Kidney (tissue), 14 donors: ENCODE measurements around the gene CDCA3. TPM values are rescaled to one million over a fixed set of nuclear protein-coding genes. Genes with fewer than 3 reads are reported as not detected.

Experiments used
- DNase-seq, 5 donors: peaks; one replicate each; pipeline ENCODE4 v3.0.0-alpha.2; 2013 to 2020
- FAIRE-seq: peaks from 2 replicates; lab custom pipeline; 2012; peaks lifted over from hg19 to GRCh38; lab: Jason Lieb, UNC
- H3K27ac ChIP-seq, 2 donors: one replicate each; pipeline ENCODE4 v1.7.0; 2013; ENCODE audit warnings: low read depth in 2 of 2, low read length in 2 of 2, inconsistent platforms in 1 of 2
- H3K27me3 ChIP-seq: one replicate; pipeline ENCODE4 v1.7.1; 2013; ENCODE audit warnings: low read length, inconsistent platforms; ENCODE audit not compliant: control insufficient read depth, insufficient read depth
- H3K36me3 ChIP-seq, 3 donors: one replicate each; pipeline versions ENCODE4 v1.7.0 to v1.7.1; 2013; ENCODE audit warnings: low read length in 3 of 3, control low read depth in 1 of 3, inconsistent platforms in 1 of 3; ENCODE audit not compliant: insufficient read depth in 3 of 3, control insufficient read depth in 2 of 3
- H3K4me1 ChIP-seq, 3 donors: one replicate each; pipeline versions ENCODE4 v1.7.0 to v1.7.1; 2013; ENCODE audit warnings: low read length in 3 of 3, inconsistent platforms in 1 of 3, low read depth in 1 of 3; ENCODE audit not compliant: control insufficient read depth in 2 of 3, insufficient read depth in 2 of 3
- H3K4me3 ChIP-seq, 3 donors: one replicate each; pipeline versions ENCODE4 v1.7.0 to v1.8.1; 2013; ENCODE audit warnings: low read length in 3 of 3, control low read depth in 1 of 3, inconsistent platforms in 1 of 3
- H3K9ac ChIP-seq, 3 donors: one replicate each; pipeline versions ENCODE4 v1.7.0 to v1.7.1; 2013; ENCODE audit warnings: low read length in 3 of 3, control low read depth in 1 of 3, inconsistent platforms in 1 of 3
- H3K9me3 ChIP-seq, 3 donors: one replicate each; pipeline versions ENCODE4 v1.7.0 to v1.7.1; 2013; ENCODE audit warnings: low read length in 3 of 3, control low read depth in 1 of 3, inconsistent platforms in 1 of 3; ENCODE audit not compliant: control insufficient read depth in 2 of 3, insufficient read depth in 1 of 3
- CTCF ChIP-seq: IDR thresholded peaks from 3 replicates; pipeline ENCODE4 v1.5.1; 2012; ENCODE audit warnings: mild to moderate bottlenecking, moderate library complexity, borderline replicate concordance; ENCODE audit not compliant: insufficient read depth; ENCODE audit errors: extremely low read depth
- intact Hi-C: fragments of 100-400 bp; cut with DNase I; formaldehyde crosslinking; loops from one replicate; pipeline ENCODE4 v1.11.1; 2022
- polyA plus RNA-seq: library from polyadenylated mRNA; stranded (reverse); fragments of 350-450 nt; fragmentation: Illumina TruSeq; extraction: RNeasy Lipid Tissue Mini Kit (QIAGEN cat#74804); gene quantifications from one replicate; pipeline ENCODE4 v1.2.3, GENCODE V29; 2014; ENCODE audit warnings: low read depth, low replicate concordance; ENCODE audit not compliant: insufficient read depth
- total RNA-seq: library from RNA; stranded (reverse); fragmentation: NEBNext Ultra II Directional; extraction: Animal tissue kit (Norgen Biotek cat#: 25700); gene quantifications from one replicate; pipeline ENCODE4 v1.2.1, GENCODE V29; 2021
- donor health status: control.
- donor health status: control.
- donor health status: control.
- donor health status: control.
- donor health status: control.
- donor health status: DM: yes; HTN: yes; CAD: no.
- donor health status: Normal renal cell carcinoma (clear cell type).

Gene CDCA3
- total and polyA plus RNA-seq, 2 donors from 2014 or later: 1.3 to 2.1 TPM

DNA sequence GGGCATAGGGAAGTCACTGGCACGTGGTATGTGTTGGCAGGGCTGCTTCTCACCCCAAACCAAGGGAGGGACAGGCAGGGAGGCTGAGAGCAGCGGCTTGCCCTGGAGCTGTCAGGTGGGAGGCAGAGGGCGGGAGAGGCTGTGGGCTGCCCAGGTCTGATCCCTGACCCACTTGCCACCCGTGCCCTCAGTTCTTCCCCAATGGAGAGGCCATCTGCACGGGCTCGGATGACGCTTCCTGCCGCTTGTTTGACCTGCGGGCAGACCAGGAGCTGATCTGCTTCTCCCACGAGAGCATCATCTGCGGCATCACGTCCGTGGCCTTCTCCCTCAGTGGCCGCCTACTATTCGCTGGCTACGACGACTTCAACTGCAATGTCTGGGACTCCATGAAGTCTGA is 5.7 kb downstream of the CDCA3 start:
- TF ChIP-seq CTCF: no peak
- Histone ChIP-seq H3K4me3 (no peak overlapping the region), H3K27me3 (no peaks in the 10 kb centered on the region), H3K27ac (no peak overlapping the region), H3K9ac (no peak overlapping the region), H3K9me3 (no peaks in the 10 kb centered on the region), H3K36me3 (peaks cover 0 to 4% (median 2%) of the 10 kb centered on the region in 3 donors), H3K4me1 (no peaks in the 10 kb centered on the region)
- FAIRE-seq (no peak), DNase-seq (peak in 1 of 5 donors; percentile 74)
- intact Hi-C loops: no loop called here

DNA sequence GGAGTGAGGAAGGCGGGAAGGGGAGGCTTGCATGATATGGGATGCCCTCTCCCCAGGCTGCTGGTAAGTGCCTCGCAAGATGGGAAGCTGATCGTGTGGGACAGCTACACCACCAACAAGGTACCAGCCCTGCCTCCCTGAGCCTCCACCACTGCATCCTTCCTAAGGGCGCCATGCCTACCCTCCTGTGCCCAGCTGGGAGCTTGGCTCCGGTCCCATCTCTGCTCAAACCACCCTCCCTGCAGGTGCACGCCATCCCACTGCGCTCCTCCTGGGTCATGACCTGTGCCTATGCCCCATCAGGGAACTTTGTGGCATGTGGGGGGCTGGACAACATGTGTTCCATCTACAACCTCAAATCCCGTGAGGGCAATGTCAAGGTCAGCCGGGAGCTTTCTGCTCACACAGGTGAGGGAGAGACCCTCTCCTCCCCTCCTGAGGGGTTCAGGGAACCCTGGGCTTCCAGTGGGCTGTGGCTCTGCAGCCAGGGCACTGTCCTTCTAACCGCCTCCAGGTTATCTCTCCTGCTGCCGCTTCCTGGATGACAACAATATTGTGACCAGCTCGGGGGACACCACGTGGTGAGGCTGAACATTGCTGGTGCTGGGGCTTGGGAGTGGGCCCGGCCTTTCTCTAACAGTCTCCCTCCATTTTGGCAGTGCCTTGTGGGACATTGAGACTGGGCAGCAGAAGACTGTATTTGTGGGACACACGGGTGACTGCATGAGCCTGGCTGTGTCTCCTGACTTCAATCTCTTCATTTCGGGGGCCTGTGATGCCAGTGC is 7.8 kb downstream of the CDCA3 start:
- no peak for FAIRE-seq
- intact Hi-C loops: no loop called here
- H3K27ac ChIP-seq: no peak overlapping the region
- no peaks in the 10 kb centered on the region for H3K9me3 ChIP-seq
- no peak overlapping the region for H3K4me3 ChIP-seq
- H3K36me3 ChIP-seq: peaks cover 0 to 4% (median 2%) of the 10 kb centered on the region in 3 donors
- no peaks in the 10 kb centered on the region for H3K27me3 ChIP-seq
- H3K4me1 ChIP-seq: no peaks in the 10 kb centered on the region
- no peak for TF ChIP-seq CTCF
- DNase-seq: no peak
- no peak overlapping the region for H3K9ac ChIP-seq

DNA sequence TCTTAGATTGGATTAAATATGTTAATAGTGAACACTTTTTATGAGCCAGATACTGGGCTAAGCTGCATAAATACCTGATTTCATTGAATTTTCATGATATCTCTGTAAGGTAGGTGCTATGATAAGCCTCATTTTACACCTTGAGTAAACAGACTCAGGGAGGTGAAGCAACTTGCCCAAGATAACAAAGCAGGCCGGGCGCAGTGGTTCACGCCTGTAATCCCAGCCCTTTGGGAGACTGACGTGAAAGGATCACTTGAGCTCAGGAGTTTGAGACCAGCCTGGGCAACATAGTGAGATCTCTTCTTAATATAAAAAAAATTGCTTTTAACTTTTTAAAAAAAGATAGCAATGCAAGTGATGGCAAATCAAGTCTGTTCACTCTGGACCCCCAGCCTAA is 9.0 kb downstream of the CDCA3 start:
- H3K27ac ChIP-seq: no peak overlapping the region
- FAIRE-seq (no peak), DNase-seq (no peak)
- H3K27me3 ChIP-seq: no peaks in the 10 kb centered on the region
- no peak overlapping the region for H3K4me3 ChIP-seq
- H3K36me3 ChIP-seq: peaks cover 0 to 9% (median 2%) of the 10 kb centered on the region in 3 donors
- H3K9ac ChIP-seq: no peak overlapping the region
- TF ChIP-seq CTCF: no peak
- intact Hi-C loops: no loop called here
- H3K4me1 ChIP-seq: no peaks in the 10 kb centered on the region
- H3K9me3 ChIP-seq: no peaks in the 10 kb centered on the region
